ENCODE results near the gene NNMT.

The NNMT gene

GRCh38 chr11:114295676-114296604 lies at the start of gene NNMT:
TSS of gene NNMT (plus strand) at chr11:114296399. CDS start at chr11:114296557, 158 bp downstream.
- peak within 1 kb of the TSS; percentile 82 for H3K4me3 ChIP-seq (ENCODE audit: control insufficient read depth, low read depth, low read length)
- DNase-seq (ENCODE audit: low read depth), result peak; percentile 99
- peak; percentile 10 for TF ChIP-seq CTCF (conservative IDR thresholded peaks at IDR 0.05; ENCODE audit: control insufficient read depth, insufficient read depth, low read depth, low read length)

GRCh38 chr11:114247070-114247789 lies 49.0 kb upstream of the NNMT start:
- DNase-seq (ENCODE audit: low read depth), result no peak
- H3K4me3 ChIP-seq (ENCODE audit: control insufficient read depth, low read depth, low read length), result no peak overlapping the region
- TF ChIP-seq CTCF (conservative IDR thresholded peaks at IDR 0.05; ENCODE audit: control insufficient read depth, insufficient read depth, low read depth, low read length), result no peak

- no peak for DNase-seq (ENCODE audit: low read depth)
- H3K4me3 ChIP-seq (ENCODE audit: control insufficient read depth, low read depth, low read length), result no peak overlapping the region
- TF ChIP-seq CTCF (conservative IDR thresholded peaks at IDR 0.05; ENCODE audit: control insufficient read depth, insufficient read depth, low read depth, low read length), result no peak
Observed at GRCh38 chr11:114250180-114250579, 46.0 kb upstream of the NNMT start.

- H3K4me3 ChIP-seq (ENCODE audit: control insufficient read depth, low read depth, low read length), result no peak overlapping the region
- peak; percentile 53 for DNase-seq (ENCODE audit: low read depth)
- no peak for TF ChIP-seq CTCF (conservative IDR thresholded peaks at IDR 0.05; ENCODE audit: control insufficient read depth, insufficient read depth, low read depth, low read length)
Observed at GRCh38 chr11:114250993-114251814, 45.0 kb upstream of the NNMT start.

- no peak for TF ChIP-seq CTCF (conservative IDR thresholded peaks at IDR 0.05; ENCODE audit: control insufficient read depth, insufficient read depth, low read depth, low read length)
- DNase-seq (ENCODE audit: low read depth), result no peak
- H3K4me3 ChIP-seq (ENCODE audit: control insufficient read depth, low read depth, low read length), result no peak overlapping the region
Observed at GRCh38 chr11:114251815-114252337, 44.3 kb upstream of the NNMT start.

- H3K4me3 ChIP-seq (ENCODE audit: control insufficient read depth, low read depth, low read length), result no peak overlapping the region
- no peak for TF ChIP-seq CTCF (conservative IDR thresholded peaks at IDR 0.05; ENCODE audit: control insufficient read depth, insufficient read depth, low read depth, low read length)
- DNase-seq (ENCODE audit: low read depth), result no peak
Observed at GRCh38 chr11:114252767-114253166, 43.4 kb upstream of the NNMT start.

Data from fibroblast of mammary gland (primary cell).